GM20000 (cell line): Measurements from ENCODE around the gene EXPH5.
"Not testable (repeated sequence)": the region's sequence is repeated elsewhere in the genome, so short reads cannot be mapped to it uniquely, and the experiment has no call there.

Experiments used
- DNase-seq: peaks from one replicate; pipeline ENCODE4 v3.0.0; 2012; ENCODE audit warnings: low spot score
- CTCF ChIP-seq: IDR thresholded peaks from 2 replicates; pipeline ENCODE4 v1.5.1; 2012; ENCODE audit warnings: mild to moderate bottlenecking, control low read depth; ENCODE audit errors: extremely low read depth, missing control alignments

Gene EXPH5

GRCh38 chr11:108593214-108593922 is at the start of gene EXPH5:
Gene EXPH5, minus strand, starts transcription at chr11:108593768. Its CDS starts 232 bp downstream, at chr11:108593536.
- no peak for TF ChIP-seq CTCF
- peak; percentile 93 for DNase-seq

GRCh38 chr11:108641752-108642151 is 48.2 kb upstream of the EXPH5 start:
- DNase-seq: not testable (repeated sequence)

DNA sequence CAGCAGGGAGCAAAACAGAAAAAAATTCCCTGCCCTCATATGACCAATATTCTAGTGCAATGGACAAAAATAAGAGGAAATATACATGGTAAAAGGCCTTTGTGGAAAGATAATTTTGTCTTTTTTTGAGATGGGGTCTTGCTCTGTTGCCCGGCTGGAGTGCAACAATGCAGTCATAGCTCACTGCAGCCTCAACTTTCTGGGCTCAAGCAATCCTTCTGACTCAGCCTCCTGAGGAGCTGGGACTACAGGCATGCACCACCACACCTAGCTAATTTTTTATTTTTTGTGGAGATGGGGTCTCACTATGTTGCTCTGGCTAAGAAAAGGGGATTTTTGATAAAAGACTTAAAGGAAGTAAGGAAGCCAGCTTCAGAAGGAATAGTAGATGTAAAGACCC is 45.6 kb upstream of the EXPH5 start:
- no peak for TF ChIP-seq CTCF
- no peak for DNase-seq

DNA sequence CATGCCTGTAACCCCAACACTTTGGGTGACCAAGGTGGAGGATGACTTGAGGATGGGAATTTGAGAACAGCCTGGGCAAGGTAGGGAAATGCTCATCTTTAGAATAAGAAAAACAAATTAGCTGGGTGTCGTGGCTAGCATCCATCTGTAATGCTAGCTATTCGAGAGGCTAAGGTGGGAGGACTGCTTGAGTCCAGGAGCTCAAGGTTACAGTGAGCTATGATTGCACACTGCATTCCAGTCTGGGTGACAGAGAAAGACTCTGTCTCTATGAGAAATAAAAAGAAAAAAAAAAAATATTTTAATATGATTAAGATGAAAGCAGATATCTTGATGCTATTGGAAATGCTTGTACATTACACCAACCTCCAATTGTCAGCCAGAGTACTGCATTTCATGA is 42.7 kb upstream of the EXPH5 start:
- no peak for DNase-seq
- no peak for TF ChIP-seq CTCF

GRCh38 chr11:108635106-108635505 is 41.5 kb upstream of the EXPH5 start:
- no peak for DNase-seq
- no peak for TF ChIP-seq CTCF

GRCh38 chr11:108632041-108632704 is 38.6 kb upstream of the EXPH5 start:
- no peak for TF ChIP-seq CTCF
- no peak for DNase-seq

- no peak for DNase-seq
These were observed 35.7 kb upstream of the EXPH5 start for GRCh38 chr11:108629274-108629673.

More at GRCh38 chr11:108629274-108629673, 35.7 kb upstream of the EXPH5 start:
- TF ChIP-seq CTCF: no peak
